ENCODE results near the gene ZNF865.

ZNF865 gene

DNA sequence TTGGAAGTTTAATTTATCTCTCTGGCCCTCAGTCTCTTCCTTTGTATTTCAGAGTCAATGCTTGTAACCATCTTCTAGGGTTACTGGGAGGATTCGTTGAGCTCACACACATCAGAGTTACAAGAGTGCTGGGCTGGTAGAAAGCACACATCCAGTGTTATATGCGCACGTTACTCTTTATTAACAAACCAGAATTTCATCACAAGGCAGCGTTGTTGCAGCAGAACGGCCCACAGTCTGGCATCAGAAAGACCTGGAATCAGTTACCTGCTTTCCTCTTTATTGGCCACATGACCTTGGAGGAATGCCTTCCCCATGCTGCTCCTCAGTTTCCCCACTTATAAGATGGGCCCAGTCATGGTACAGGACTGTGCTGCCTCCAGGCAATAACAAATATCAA is 3.9 kb downstream of the ZNF865 start:
- DNase-seq, result no peak

DNA sequence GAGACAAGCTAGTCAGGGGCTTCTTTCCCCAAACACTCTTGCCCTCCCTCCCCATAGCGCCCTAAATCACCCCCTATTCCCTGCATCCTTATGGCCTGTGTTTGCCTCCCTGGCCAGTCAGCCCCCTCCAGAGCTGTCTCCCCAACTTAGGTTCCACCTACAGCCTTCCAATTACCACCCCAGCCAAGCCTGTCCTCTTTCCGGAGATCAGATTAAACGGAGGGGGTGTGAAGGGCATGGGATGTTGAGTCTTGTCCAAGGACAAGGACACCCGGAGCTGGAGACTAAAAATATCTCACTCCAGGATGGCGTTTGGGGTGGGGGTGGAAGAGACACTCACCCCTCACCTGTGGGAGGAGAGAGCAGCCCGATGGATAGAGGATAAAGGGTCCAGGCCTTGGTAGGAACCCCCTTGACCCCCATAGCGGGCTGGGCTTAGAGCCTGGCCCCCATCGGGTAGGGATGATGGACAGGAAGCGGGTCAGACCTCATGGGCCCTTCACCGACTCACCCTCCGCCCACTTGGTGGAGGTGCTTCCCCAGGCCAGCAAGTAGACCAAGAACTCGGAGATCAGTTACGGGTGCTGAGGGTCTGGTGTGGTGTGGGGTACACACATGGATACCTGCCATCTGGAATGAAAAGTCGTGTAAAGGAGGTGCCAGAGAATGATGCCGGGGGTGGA is 6.0 kb downstream of the ZNF865 start:
- no peak for DNase-seq

DNA sequence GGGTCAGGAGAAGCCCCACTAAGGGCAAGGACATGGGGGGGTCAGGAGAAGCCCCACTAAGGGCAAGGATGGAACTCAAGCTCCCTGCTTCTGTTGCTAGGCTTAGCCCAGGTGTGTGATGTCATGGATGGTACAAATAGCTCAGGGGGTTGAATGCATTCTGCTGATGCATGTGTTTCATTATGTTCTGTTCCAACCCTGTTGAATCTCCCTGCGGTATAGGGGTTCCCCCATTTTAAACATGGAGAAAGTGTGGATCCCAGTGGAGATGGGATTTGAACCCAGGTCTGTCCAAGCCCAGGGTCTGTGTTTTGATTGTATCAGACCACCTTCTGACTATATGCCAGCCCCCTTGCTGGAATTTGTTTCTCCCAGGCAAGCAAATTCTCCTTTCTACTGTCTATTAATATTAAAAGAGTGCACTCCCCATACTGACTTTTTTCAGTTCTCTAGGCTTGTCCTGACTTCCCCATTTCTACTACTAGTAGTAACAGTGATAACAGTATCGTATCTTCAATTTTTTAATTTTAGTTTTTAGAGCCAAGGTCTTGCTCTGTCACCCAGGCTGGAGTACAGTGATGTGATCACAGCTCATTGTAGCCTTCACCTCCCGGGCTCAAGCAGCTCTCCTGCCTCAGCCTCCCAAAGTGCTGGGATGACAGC is 6.7 kb downstream of the ZNF865 start:
- no peak for DNase-seq

DNA sequence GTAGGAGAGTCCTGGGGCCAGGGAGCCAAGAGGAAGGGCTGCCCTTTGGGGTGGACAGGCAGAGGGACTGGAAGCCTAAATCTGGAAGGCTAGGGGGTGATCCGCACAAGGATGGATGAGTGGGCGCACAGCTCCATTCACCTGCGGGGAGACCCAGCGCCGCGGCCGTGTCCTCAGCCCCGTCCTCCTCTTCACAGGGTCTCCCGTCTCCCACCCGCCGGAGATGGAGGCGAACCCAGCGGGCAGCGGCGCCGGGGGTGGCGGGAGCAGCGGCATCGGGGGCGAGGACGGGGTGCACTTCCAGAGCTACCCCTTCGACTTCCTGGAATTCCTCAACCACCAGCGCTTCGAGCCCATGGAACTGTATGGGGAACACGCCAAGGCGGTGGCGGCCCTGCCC is 7.9 kb downstream of the ZNF865 start:
- DNase-seq, result no peak

DNA sequence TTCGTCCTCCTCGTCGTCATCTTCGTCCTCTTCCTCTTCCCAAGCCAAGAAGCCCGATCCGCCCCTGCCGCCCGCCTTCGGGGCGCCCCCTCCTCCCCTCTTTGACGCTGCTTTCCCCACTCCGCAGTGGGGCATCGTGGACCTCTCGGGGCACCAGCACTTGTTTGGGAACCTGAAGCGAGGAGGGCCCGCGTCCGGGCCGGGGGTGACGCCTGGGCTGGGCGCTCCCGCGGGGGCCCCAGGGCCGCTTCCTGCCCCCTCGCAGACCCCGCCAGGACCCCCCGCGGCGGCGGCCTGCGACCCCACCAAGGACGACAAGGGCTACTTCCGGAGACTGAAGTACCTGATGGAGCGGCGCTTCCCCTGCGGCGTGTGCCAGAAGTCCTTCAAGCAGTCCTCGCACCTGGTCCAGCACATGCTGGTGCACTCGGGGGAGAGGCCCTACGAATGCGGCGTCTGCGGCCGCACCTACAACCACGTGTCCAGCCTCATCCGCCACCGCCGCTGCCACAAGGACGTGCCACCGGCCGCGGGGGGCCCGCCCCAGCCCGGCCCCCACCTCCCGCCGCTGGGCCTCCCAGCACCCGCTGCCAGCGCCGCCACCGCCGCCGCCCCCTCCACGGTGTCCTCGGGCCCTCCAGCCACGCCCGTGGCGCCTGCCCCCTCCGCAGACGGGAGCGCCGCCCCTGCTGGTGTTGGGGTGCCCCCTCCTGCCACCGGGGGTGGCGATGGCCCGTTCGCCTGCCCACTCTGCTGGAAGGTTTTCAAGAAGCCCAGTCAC is 8.7 kb downstream of the ZNF865 start:
- no peak for DNase-seq

DNA sequence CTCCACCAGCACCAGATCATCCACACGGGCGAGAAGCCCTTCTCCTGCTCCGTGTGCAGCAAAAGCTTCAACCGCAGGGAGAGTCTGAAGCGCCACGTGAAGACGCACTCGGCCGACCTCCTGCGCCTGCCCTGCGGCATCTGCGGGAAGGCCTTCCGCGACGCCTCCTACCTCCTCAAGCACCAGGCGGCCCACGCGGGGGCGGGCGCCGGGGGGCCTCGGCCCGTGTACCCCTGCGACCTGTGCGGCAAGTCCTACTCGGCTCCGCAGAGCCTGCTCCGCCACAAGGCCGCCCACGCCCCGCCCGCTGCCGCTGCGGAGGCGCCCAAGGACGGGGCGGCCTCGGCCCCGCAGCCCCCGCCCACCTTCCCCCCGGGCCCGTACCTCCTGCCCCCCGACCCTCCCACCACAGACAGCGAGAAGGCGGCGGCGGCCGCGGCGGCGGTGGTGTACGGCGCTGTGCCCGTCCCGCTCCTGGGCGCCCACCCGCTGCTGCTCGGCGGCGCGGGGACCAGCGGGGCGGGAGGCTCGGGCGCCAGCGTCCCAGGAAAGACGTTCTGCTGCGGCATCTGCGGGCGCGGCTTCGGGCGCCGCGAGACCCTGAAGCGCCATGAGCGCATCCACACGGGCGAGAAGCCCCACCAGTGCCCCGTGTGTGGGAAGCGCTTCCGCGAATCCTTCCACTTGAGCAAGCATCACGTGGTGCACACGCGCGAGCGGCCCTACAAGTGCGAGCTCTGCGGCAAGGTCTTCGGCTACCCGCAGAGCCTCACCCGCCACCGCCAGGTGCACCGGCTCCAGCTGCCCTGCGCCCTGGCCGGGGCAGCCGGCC is 9.5 kb downstream of the ZNF865 start:
- DNase-seq, result no peak

DNA sequence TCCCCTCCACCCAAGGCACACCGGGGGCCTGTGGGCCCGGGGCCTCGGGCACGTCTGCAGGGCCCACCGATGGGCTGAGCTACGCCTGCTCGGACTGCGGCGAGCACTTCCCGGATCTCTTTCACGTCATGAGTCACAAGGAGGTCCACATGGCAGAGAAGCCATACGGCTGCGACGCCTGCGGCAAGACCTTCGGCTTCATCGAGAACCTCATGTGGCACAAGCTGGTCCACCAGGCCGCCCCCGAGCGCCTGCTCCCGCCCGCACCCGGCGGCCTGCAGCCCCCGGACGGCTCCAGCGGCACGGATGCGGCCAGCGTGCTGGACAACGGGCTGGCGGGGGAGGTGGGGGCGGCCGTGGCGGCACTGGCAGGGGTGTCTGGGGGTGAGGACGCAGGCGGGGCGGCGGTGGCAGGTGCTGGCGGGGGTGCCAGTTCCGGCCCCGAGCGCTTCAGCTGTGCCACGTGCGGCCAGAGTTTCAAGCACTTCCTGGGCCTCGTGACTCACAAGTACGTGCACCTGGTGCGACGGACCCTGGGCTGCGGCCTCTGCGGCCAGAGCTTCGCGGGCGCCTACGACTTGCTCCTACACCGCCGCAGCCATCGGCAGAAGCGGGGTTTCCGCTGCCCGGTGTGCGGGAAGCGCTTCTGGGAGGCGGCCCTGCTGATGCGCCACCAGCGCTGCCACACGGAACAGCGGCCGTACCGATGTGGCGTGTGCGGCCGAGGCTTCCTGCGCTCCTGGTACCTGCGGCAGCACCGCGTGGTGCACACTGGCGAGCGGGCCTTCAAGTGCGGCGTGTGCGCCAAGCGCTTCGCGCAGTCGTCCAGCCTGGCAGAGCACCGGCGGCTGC is 10.3 kb downstream of the ZNF865 start:
- DNase-seq, result no peak

DNA sequence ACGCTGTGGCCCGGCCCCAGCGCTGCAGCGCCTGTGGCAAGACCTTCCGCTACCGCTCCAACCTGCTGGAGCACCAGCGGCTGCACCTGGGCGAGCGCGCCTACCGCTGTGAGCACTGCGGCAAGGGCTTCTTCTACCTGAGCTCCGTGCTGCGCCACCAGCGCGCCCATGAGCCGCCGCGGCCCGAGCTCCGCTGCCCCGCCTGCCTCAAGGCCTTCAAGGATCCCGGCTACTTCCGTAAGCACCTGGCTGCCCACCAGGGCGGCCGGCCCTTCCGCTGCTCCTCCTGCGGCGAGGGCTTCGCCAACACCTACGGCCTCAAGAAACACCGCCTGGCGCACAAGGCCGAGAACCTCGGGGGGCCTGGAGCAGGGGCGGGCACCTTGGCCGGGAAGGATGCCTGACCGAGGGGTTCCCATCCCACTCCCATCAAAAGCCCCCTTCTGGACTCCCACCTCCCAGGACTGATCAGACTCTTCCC is 11.0 kb downstream of the ZNF865 start:
- DNase-seq, result no peak

DNA sequence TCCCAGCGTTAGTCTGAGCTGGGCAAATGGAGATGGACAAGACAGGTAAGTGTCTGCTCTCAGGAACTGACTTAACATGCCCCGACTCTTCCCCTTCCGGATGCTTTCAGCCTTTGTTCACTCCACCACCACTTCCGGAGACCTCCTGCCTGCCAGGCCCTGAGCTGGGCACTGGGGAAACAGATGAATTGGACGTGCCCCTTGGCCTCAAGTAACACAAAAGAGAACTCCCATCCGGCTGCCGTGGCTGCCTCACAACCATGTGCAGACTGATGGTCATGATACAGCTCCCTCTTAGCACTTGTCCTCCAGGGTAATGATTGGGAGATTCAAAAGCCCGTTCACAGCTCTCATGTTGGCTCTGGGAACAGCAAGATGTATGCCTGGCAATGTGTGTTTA is 12.0 kb downstream of the ZNF865 start:
- DNase-seq, result no peak

DNA sequence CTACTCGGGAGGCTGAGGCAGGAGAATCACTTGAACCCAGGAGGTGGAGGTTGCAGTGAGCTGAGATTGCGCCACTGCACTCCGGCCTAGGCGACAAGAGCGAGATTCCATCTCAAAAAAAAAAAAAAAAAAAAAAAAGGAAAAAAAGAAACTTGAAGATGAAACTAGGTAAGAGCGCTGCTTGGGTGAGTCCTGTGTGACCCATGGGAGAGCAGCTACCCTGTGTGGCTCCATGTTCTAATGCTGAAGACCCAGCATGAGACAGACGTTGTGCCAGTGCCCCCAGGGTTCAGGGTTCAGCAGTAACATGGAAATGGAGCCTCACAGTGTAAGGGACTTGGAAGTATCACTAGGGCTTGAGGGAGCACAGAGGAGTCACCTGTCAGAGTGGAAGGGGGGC is 13.0 kb downstream of the ZNF865 start:
- no peak for DNase-seq

DNA sequence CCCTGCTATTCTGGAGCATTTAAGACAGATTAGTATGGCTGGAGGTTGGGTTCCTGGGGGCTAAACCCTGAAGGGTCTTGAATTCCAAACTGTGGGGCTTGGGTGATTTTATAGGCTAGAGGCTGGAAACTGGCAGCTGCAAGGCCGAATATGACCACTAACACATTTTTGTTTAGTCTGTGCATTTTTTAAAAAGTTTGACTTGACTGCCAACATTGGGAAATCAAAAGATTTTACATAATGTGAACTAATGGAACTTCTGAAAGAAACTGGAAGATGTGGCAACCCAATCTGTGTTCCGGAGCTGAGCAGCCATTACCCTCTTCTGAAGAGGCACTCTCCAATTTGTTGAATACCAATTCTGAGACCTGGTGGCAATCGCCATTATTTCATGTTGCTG is 13.8 kb downstream of the ZNF865 start:
- DNase-seq, result no peak

DNA sequence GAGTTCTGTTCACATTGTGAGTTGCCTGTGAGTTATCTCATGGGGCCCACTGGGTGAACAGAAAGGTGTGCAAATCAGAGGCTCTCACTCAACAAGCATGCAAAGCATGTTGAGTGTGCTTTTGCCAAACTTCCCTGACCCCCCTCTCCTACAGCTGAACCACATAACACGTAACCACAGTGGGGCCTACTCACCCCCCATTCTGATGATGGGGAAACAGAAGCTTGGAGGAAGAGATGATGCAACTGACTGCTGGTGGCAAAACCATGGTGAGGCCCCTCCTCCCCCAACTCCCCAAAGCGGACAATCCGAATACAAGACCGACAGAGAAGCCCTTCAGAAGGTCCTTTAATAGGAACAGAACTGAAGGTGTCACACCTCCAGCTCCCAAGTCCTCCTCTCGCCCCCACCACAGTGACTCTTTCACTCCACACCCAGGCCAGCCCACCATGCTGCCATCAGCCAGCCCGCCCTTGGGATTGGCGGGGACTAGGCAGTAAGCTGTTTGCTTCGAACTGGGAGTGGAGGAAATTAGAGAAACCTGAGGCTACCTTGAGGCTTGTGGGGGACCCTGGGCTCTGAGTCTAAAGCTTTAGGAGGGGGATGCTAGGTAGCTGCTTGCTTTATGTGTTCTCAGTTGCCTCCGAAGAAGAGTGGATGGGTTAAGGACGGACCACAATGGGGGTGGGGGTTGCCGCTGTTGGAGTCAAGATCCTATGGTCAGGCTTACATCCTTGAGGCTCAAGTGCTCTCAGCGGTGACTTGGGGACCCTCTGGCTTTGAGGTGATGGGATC is 15.2 kb downstream of the ZNF865 start:
- DNase-seq, result no peak

DNA sequence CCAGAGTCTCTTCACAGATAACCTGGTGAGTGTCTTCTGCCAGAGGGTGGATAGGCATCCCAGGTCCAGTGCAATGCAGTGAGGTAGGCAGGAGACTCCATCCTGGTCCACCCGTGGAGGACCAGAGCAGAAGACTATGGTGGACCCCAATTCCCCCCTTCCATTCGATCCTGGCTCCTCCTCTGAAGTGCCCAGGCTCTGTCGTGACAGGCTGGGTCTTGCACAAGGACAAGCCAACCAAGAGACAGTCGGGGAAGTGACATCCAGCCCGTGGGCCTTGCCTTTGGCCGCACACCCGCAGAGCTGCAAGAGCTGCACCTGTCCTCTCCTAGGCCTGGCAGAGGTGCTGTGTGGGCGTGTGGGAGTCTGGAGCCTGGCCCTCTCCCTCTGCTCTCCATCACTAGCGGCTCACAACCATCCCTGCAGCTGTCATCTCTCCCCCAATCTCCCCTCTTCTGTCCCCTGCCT is 15.8 kb downstream of the ZNF865 start:
- no peak for DNase-seq

DNA sequence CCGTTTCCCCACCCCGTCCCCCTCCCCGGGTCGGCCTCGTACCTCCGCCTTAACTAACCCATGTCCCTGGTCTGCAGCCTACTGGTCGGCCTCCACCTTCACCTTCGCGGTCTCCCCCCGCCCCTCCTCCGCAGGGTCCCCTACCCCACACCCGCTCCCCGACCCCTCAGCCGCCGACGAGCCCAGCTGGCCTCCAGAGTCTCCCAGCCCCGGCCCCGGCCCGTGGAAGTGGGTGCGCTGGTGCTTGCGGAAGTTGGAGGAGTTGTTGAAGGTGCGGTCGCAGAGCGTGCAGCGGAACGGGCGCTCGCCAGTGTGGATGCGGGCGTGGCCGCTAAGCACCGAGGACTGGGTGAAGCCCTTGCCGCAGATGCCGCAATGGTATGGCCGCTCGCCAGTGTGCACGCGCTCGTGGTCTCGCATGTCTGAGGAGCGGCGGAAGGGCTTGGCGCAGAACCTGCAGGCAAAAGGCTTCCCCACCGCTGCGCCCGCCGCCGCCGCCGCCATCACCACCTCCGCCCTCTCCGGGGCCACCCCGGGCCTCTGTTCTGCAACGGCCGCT is 16.3 kb downstream of the ZNF865 start:
- no peak for DNase-seq

DNA sequence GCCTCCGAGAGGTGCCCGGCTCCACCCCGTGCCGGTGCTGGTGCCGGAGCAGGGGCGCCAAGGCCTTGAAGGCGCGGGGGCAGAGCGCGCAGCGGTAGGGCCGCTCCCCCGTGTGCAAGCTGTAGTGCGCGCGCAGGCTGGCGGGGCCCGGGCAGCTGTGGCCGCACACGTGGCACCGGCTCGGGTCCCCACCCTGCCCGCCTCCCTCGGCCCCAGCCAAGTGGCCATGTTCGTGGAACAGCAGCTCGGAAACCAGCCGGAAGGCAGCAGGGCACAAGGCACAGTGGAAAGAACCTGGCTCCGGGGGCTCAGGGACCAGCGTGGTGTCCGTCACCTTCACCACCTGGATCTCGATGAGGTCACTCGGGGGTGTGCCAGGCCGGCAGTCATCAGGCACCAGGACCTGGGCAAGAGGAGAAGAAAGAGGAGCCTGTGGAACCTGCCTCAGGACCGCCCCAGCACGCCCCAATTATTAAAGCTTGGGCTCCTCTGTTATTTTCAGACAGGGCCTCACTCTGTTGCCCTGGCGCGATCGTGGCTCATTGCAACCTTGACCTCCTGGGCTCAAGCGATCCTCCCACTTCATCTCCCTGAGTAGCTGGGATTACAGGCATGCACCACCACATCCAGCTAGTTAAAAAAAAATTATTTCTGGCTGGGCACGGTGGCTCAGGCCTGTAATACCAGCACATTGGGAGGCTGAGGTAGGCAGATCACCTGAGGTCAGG is 17.0 kb downstream of the ZNF865 start:
- DNase-seq, result no peak

DNA sequence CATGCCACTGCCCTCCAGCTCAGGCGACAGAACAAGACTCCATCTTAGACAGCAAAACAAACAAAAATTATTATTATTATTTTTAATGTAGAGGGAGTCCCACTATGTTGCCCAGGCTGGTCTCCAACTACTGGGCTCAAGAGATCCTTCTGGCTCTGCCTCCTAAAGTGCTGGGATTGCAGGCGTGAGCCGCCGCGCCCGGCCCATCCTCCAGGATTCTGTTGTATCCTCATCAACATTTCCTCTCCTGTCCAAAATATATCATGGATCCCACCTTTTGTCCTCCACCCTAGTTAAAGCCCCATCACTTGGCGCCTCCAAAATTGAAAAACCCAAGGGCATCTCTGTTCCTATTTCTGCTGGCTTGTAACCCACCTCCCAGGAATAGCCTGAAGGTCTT is 17.7 kb downstream of the ZNF865 start:
- no peak for DNase-seq

DNA sequence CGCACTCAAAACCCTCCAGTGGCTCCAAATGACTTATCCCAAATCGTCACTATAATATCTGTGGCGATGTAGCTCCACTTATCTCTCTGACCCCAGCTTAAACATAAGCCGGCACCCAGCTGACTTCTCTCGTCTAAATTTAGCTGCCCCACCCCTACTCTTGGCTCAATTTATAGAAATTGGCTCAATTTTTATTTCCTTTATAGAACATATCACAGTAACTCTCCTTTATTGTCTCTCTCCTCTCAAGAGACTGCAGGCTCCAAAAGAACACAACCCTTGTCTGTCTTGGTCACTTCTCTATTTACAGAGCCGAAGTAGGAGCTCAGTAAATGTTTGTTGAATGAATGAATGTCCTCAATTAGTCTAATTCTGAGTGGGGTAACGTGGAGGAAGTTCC is 18.1 kb downstream of the ZNF865 start:
- no peak for DNase-seq

DNA sequence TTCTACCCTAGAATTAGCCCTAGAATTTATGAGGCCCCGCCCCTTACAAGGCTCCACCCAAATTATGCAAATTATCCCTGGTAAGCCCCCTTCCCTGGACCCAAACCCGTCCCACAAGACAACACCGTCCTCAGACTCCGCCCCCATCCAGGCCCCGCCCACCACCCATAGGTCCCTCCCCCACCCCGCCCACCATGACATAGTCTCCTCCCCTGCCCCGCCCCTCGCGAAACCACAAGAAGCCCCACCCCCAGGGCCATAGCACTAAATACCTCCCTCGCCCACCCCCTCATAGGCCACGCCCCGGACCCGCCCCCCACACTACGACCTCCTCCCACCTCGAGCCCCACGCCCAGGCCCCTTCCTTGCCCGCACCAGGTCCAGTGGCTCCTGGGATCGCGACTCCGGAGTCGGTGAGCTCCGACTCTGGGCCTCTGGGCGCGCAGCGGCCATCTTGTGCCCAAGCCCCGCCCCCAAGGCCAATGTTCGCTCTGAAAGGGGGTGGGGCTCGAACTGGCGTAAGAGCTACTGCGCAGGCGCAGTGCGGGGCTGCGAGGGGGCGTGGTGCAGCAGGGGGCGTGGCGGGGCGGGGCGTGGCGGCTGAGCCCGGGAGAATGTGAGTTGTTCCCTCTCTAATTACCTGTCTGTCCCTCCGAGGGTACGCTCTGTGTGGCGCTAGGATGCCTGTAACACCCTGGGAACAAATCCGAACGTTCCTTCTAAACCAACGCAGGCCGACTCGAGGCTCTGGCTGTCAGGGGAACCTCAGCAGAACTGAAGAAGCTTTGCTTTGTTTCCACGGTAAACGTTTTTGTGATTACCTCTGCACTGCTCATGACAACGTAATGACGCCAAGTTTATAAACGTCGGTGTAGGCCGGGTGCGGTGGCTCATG is 18.9 kb downstream of the ZNF865 start, which contains the start of gene ZNF784:
Gene ZNF784 (minus strand): TSS at position 458 of the 895 bp plus-strand sequence. CDS start 5 bp downstream, at position 453.
- peak; percentile 96 for DNase-seq

DNA sequence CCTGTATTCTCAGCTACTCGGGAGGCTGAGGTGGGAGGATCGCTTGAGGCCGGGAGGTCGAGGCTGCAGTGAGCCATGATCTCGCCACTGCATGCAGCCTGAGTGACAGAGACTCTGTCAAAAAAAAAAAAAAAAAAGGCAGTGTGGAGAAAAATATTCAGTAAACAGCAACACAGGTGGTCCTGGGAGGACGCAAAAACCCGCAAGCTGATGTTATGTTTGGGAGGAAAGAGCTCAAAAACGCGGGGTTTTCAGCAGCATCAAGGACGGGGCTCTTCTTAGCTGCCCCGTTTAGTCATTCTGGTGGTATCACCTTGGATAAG is 19.5 kb downstream of the ZNF865 start:
- no peak for DNase-seq

Measured in T-helper 9 cell (primary cell).